Globus pallidus (tissue), 1 donor: ENCODE measurements around the gene NDUFB3.

Experiments
- DNase-seq: peaks from one replicate; pipeline ENCODE4 v3.0.0-alpha.2; 2015; ENCODE audit warnings: low spot score

Gene NDUFB3

GRCh38 chr2:201128933-201129505 is 57.2 kb downstream of the NDUFB3 start:
- no peak for DNase-seq

- DNase-seq: no peak
Observed at GRCh38 chr2:201130524-201131186, 58.9 kb downstream of the NDUFB3 start.

- no peak for DNase-seq
Observed at GRCh38 chr2:201132518-201132917, 60.7 kb downstream of the NDUFB3 start.
